SK-N-DZ (cell line): Measurements from ENCODE around the gene PYURF. TPM values are rescaled to one million over a fixed set of nuclear protein-coding genes. Genes with fewer than 3 reads are reported as not detected.
A peak's percentile ranks its signal among the peaks of the same experiment; 100 is the strongest.

Experiments
- DNase-seq: peaks from one replicate; pipeline ENCODE4 v3.0.0-alpha.2; 2015; ENCODE audit warnings: low spot score
- polyA plus RNA-seq, 2 experiments: library from polyadenylated mRNA; depleted of rRNA; stranded (reverse); fragments of >200 nt; gene quantifications; 2 replicates each; pipeline ENCODE4 v1.2.3, GENCODE V29; 2014

PYURF gene
- 102 and 124 TPM in 2 replicates for polyA plus RNA-seq (2014; cell fraction: cytosol; rRNA removed)
- 63.1 and 80.7 TPM in 2 replicates for polyA plus RNA-seq (2014; cell fraction: nucleus; rRNA removed)

- peak; percentile 92 for DNase-seq
Observed at GRCh38 chr4:88523325-88524129, at the start of gene PYURF. TSS of gene PYURF (minus strand) at chr4:88523776. CDS start at chr4:88523700, 76 bp downstream.

- DNase-seq = no peak
Observed at GRCh38 chr4:88570001-88570400, 46.4 kb upstream of the PYURF start.

GRCh38 chr4:88567591-88567990 lies 44.0 kb upstream of the PYURF start:
- DNase-seq = no peak

- DNase-seq = no peak
Observed at GRCh38 chr4:88549815-88550214, 26.2 kb upstream of the PYURF start.

- DNase-seq = peak; percentile 52
Observed at GRCh38 chr4:88539322-88540068, 15.9 kb upstream of the PYURF start.

GRCh38 chr4:88537709-88538108 lies 14.1 kb upstream of the PYURF start:
- DNase-seq = no peak

- no peak for DNase-seq
Observed at GRCh38 chr4:88535090-88535755, 11.6 kb upstream of the PYURF start.

GRCh38 chr4:88533937-88534750 lies 10.6 kb upstream of the PYURF start:
- no peak for DNase-seq

- no peak for DNase-seq
Observed at GRCh38 chr4:88533088-88533790, 9.7 kb upstream of the PYURF start.

GRCh38 chr4:88531549-88531948 lies 8.0 kb upstream of the PYURF start:
- DNase-seq = no peak

GRCh38 chr4:88528861-88529260 lies 5.3 kb upstream of the PYURF start:
- no peak for DNase-seq

GRCh38 chr4:88527787-88528186 lies 4.2 kb upstream of the PYURF start:
- DNase-seq = no peak

GRCh38 chr4:88526221-88526815 lies 2.7 kb upstream of the PYURF start:
- DNase-seq = no peak

GRCh38 chr4:88524171-88524570 lies 595 bp upstream of the PYURF start:
- DNase-seq = no peak

GRCh38 chr4:88522702-88523324 lies 763 bp downstream of the PYURF start:
- peak; percentile 17 for DNase-seq

- DNase-seq = no peak
Observed at GRCh38 chr4:88518911-88519310, 4.7 kb downstream of the PYURF start.

- DNase-seq = no peak
Observed at GRCh38 chr4:88517825-88518224, 5.8 kb downstream of the PYURF start.

- DNase-seq = no peak
Observed at GRCh38 chr4:88516746-88517145, 6.8 kb downstream of the PYURF start.
